ENCODE measurements around the gene CYB5D1.
"Not testable (repeated sequence)": the region's sequence is repeated elsewhere in the genome, so short reads cannot be mapped to it uniquely, and the experiment has no call there.

CYB5D1 gene

DNA sequence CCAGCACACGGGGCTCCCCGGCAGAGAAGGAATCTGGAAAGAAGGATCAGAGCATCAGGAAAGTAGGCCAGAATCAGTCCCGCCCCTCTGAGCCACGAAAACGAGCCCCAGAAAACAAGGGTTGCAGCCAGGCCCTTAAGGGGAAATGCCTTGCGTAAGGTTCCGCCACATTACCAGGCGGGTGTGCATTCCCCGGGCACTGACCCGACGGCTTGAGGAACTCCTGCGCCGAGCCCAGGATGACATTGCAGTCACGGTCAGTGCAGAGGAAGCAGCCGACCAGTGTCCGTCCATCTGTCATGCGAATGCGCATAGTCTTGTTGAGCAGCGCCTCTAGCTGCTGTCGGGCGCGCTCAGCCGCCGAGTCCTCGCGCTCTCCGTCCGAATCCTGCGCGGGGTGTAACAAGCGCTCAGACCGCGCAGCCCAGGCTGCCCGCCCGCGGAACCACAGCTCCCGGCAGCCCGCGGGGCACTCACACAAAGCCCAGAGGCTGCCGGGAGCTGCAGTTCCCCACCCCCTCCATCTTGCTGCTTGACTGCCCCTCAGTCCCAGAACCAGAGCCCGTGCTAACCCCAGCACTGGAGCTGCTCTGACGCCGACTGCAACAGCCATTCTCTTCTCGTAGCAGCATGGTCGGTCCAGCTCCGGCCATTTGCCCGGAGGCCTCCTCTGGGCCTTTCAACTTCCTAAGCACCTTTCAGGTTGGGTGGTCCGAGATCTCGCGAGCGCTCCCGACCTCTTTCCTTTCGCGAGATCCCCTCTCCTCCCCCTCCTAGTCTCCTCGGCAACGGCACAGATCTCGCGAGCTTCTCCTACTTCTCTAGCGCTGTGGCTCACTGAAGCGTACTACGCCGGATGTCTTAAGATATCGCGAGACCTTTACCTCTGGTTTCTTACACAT, 741 bp upstream of the CYB5D1 start, which contains the start of gene NAA38:
Gene NAA38 (minus strand): TSS at position 749 of the 902 bp plus-strand sequence. CDS start 96 bp downstream, at position 653.
- peak; percentile 91 for ATAC-seq
- H3K4me1 Mint-ChIP-seq: peaks cover 29% of the 10 kb centered on the region
- H3K4me3 Mint-ChIP-seq: no peak within 1 kb of the TSS
- peak; percentile 96 for DNase-seq
- H3K27ac Mint-ChIP-seq: no peak within 1 kb of the TSS
- no peaks in the 10 kb centered on the region for H3K27me3 Mint-ChIP-seq
- H3K9me3 Mint-ChIP-seq: no peaks in the 10 kb centered on the region

DNA sequence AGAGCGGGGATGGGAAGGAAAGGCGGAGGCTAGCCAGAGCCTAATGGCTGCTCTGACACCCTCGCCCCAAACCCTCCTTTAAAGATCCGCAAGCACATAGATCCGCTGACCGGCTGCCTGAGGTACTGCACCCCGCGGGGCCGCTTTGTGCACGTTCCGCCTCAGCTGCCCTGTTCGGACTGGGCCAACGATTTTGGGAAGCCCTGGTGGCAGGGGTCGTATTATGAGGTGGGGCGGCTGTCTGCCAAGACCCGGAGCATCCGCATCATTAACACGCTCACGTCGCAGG, 663 bp downstream of the CYB5D1 start:
- H3K4me3 Mint-ChIP-seq: no peak overlapping the region
- H3K9me3 Mint-ChIP-seq: no peaks in the 10 kb centered on the region
- no peak overlapping the region for H3K27ac Mint-ChIP-seq
- DNase-seq: no peak
- H3K27me3 Mint-ChIP-seq: no peaks in the 10 kb centered on the region
- ATAC-seq: no peak
- H3K4me1 Mint-ChIP-seq: peaks cover 18% of the 10 kb centered on the region

DNA sequence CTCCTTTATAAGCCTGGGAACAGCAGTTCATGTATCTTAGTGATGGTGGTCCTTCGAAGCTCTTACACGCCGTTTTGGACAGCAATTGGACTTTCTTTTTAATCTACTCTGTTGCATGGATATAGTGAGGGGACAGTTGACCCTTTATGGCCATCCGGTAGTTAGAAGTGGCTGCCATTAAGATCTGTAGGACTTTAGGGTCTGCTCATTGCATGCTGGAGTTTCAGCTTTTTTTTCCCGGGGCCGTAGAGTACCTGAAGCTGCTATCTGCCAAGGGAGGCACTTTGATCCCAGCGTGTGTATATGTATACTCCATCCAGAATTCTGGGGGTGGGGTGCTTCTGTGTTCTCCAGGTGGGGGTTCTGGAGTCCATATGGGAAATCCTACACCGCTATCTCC, 1.2 kb downstream of the CYB5D1 start:
- no peak overlapping the region for H3K4me3 Mint-ChIP-seq
- no peak for ATAC-seq
- H3K27ac Mint-ChIP-seq: peak overlapping the region; percentile 15 to 23
- H3K9me3 Mint-ChIP-seq: no peaks in the 10 kb centered on the region
- H3K4me1 Mint-ChIP-seq: peaks cover 13% of the 10 kb centered on the region
- H3K27me3 Mint-ChIP-seq: no peaks in the 10 kb centered on the region
- DNase-seq: no peak

DNA sequence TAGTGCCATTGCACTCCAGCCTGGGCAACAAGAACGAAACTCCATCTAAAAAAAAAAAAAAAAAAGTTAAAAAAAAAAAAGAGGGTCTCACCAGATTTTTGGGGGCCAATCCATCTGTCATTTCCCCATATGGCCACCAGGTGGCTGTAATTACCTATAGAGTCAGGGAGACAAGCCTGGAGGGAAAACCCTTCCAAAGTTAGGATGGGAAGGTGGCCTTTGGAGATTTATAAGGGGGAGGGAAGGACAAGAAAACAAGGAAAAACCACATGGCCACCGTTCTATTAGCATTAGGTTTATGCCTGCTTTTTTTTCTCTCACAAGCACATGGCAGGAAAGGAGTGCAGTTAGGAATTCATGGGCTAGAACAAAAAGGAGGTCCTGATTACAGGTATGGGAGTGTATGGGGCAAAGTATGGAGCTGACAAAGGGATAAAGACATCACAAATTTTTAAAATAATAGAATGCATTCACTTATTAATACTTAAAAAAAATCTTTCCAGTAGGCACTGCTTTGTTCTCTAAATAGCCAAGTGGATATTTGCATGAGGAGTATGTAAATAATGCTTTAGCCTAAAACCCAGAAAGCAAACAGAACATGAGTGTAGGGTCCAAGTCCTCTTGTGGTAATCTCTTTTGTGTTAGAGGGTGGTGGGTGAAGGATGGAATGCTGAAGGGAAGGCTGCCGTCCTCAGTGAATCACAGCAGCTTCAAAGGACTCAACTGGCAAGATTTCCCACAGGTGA, 5.1 kb downstream of the CYB5D1 start:
- no peaks in the 10 kb centered on the region for H3K27me3 Mint-ChIP-seq
- H3K4me1 Mint-ChIP-seq: peaks cover 30% of the 10 kb centered on the region
- no peak overlapping the region for H3K4me3 Mint-ChIP-seq
- H3K9me3 Mint-ChIP-seq: peaks cover 0 to 4% of the 10 kb centered on the region in 2 donors
- H3K27ac Mint-ChIP-seq: no peak overlapping the region
- ATAC-seq (no peak), DNase-seq (peak in 1 of 2 donors; percentile 43)

DNA sequence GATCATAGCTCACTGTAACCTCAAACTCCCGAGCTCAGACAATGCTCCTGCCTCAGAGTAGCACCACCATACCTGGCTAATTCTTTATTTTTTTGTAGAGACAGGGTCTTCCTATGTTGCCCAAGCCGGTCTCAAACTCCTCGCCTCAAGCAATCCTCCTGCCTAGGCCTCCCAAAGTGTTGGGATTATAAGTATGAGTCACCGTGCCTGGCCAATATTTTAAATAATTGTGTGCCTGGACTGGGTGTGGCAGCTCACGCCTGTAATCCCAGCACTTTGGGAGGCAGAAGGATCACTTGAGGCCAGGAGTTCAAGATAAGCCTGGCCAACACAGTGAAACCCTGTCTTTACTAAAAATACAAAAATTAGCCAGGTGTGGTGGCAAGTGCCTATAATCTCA, 6.6 kb downstream of the CYB5D1 start:
- not testable (repeated sequence) for DNase-seq, H3K27me3 Mint-ChIP-seq, H3K4me3 Mint-ChIP-seq, ATAC-seq, H3K9me3 Mint-ChIP-seq, H3K27ac Mint-ChIP-seq
- H3K4me1 Mint-ChIP-seq: peaks cover 41% of the 10 kb centered on the region

DNA sequence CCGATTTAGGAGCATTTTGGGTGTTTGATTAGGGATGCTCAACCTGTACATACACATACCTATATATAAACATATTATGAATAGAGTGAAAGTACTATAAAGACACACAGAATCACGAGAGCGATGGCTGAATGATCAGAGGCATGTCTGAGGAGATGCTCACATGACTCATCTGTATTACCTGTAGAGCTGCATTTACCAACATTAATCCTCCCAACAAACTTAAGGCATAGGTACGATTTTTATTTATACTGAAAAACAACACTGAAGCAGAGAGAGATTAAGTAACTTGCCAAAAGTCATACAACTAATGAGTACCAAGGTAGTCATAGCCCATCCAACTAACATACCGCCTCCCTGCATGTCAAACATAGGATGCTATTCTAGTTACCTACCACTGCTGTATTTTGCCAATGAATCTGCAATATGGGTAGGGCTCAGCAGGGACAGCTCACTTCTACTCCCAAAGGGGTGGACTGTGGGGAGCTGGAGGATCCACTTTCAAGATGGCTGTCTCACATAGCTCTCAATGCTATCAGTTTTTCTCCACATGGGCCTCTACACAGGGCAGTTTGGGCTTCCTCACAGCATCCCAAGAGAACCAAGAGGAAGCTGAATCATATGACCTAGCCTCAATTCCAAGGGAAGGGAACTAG, 7.3 kb downstream of the CYB5D1 start:
- peaks cover 41% of the 10 kb centered on the region for H3K4me1 Mint-ChIP-seq
- DNase-seq: no peak
- no peak overlapping the region for H3K4me3 Mint-ChIP-seq
- peaks cover 0 to 4% of the 10 kb centered on the region in 2 donors for H3K9me3 Mint-ChIP-seq
- H3K27me3 Mint-ChIP-seq: no peaks in the 10 kb centered on the region
- no peak overlapping the region for H3K27ac Mint-ChIP-seq
- ATAC-seq: peak; percentile 69

DNA sequence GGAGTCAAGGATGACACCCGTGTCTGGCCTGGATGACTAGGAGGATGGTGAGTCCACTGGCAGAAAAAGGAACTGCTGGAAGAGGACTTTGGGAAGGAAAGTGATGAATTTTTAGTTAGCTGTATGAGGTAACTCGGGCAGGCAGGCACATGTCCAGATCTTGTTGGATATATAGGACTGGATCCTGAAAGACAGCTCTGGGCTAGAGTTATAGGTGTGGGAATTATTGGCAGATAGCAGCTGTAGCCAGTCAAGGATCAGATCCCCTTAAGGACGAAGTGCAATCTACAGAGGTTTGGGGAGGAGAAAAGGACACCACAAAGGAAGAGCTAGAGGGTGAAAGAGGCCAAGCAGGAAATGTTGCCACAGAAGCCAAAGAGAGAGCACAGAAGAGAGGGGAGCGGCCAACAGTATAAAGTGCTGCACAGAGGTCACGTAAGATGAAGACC, 10.1 kb downstream of the CYB5D1 start:
- DNase-seq (no peak), ATAC-seq (peak; percentile 53)
- Mint-ChIP-seq H3K4me1 (peaks cover 29% of the 10 kb centered on the region), H3K27me3 (no peaks in the 10 kb centered on the region), H3K4me3 (peak overlapping the region; percentile 12 to 41), H3K27ac (peak overlapping the region in 1 of 2 donors; percentile 59), H3K9me3 (peaks cover 0 to 4% of the 10 kb centered on the region in 2 donors)

DNA sequence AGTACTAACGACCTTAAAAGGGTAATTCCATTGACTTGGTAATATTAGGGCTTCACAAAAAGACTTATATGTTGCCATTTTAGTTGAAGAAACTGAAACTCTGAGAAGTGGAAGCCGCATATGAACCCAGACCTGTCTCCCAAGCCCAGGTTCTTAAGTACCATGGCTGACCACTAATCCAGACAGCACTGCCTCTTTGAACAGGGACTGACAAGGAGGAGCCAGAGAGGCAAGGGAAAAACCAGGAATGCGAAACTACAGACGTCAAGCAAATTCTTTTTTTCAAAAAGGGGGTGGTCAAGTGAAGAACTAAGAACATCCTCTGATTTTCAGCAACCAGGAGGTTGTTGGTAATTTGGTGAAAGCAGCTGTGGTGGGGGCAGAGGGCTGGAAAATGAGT, 15.2 kb downstream of the CYB5D1 start:
- DNase-seq: no peak
- H3K27me3 Mint-ChIP-seq: no peaks in the 10 kb centered on the region
- H3K4me3 Mint-ChIP-seq: no peak overlapping the region
- H3K9me3 Mint-ChIP-seq: no peaks in the 10 kb centered on the region
- peaks cover 10% of the 10 kb centered on the region for H3K4me1 Mint-ChIP-seq
- ATAC-seq: no peak
- H3K27ac Mint-ChIP-seq: peak overlapping the region in 1 of 2 donors; percentile 62

DNA sequence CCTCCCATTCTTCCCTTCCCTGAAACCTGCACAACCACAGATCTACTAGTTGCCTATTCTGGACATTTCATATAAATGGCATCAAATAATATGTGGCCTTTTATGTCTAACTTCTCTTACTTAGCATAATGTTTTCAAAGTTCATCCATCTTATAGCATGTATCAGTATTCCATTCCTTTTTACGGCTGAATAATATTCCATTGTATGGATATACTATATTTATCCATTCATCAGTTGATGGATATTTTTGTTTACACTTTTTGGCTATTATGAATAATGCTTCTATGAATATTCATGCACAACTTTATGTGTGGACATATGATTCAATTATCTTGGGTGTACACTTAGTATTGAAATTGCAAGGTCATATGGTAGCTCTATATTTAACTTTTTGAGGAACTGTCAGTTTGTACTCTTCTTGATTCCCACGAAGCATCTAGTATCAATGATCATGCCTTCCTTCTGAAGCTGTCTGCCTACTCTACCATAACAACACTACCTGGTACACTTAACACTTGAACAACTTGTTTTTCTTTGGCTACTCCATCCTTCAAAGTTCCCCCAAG, 18.1 kb downstream of the CYB5D1 start:
- H3K9me3 Mint-ChIP-seq: no peaks in the 10 kb centered on the region
- H3K27ac Mint-ChIP-seq: no peak overlapping the region

DNA sequence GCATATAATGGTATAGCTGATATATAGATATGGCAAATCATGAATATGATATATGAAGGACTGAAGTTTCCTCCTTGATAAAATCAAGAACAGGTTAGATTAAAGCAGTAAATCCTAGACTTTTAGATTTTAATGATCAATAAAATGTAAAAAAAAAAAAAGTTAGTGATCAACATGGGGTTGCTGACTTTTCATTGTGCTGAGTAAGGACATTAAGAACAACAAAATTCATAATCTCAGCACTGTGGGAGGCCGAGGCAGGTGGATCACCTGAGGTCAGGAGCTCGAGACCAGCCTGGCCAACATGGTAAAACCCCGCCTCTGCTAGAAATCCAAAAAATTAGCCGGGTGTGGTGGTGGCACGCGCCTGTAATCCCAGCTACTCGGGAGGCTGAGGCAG, 20.4 kb downstream of the CYB5D1 start:
- Mint-ChIP-seq H3K27me3 (no peaks in the 10 kb centered on the region), H3K4me1 (no peaks in the 10 kb centered on the region), H3K9me3 (no peaks in the 10 kb centered on the region), H3K27ac (no peak overlapping the region), H3K4me3 (no peak overlapping the region)
- DNase-seq (no peak), ATAC-seq (no peak)

More for the DNA sequence above, 18.1 kb downstream of the CYB5D1 start:
- ATAC-seq (no peak), DNase-seq (no peak)
- Mint-ChIP-seq H3K4me3 (no peak overlapping the region), H3K27me3 (no peaks in the 10 kb centered on the region), H3K4me1 (no peaks in the 10 kb centered on the region)

DNA sequence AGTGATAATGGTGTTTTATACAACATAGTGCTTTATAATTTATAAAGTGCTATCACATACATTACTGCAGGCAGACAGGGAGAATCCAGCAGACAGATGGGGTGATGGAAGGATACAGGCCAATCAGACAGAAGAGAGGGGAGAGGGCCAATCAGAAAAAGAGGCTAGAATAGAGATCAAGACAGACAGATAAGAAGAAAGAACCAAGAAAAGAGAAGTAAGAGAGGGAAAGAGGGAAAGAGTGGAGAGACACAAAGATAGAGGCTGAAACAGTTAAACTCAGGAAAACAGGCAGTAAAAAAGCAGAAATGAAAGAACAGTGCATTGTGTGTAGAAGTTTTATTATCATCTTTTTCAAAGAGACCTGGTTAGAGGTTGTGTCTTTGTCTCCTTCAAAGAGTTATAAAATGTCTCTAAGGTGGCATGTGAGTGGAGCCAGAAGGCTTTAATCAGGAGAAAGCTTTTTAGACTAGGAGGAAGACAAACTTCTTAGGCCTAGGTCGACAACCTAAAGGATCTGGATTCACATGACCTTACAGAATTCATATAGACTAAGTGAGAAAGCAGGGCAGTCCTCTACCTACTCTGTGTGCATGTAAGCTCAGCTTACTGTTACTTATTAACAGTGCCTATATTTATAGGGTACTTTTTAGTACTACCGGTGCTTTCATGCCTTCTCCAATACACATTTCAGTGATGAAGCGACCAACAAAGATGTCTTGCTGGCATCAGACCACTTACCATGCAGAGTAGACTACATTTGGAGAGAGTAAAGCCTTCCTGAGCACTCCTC, 22.5 kb downstream of the CYB5D1 start:
- H3K27me3 Mint-ChIP-seq: no peaks in the 10 kb centered on the region
- ATAC-seq (no peak), DNase-seq (no peak)
- no peaks in the 10 kb centered on the region for H3K4me1 Mint-ChIP-seq
- H3K4me3 Mint-ChIP-seq: no peak overlapping the region
- no peaks in the 10 kb centered on the region for H3K9me3 Mint-ChIP-seq
- no peak overlapping the region for H3K27ac Mint-ChIP-seq

DNA sequence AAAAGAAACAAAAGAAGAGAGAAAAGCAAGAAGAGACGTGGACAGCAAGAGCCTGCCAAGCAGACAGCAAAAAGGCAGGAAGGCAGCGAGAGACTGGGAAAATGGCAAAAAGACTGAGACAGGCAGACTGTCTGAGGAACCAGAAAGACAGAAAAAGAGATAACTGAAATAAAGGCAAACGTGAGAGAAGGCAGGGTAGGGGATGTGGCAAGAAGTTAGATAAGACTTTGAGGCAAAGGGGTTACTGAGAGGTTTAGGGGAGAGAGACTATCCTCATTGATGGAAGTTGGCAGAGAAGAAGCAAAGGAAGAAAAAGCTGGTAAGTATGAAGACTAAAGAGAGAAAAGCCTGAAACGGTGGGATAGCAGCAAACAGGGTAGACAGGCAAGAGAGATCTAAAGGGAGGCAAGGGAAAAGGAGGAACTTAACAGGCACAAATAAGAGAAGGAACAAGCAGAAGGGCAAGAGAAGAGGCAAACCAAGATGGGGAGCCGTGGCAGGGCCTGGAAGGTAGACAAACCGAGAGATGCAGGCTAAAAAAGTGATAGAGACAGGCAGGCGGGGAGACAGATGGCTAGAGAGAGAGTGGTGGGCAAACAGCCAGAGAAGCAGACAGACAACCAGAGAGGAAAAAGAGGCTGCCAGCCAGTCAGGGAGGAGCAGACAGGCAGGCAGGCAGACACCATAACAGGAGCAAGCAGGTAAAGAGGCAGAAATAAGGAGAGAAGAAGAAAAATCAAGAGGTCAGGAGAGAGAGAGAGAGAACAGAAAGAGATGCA, 23.7 kb downstream of the CYB5D1 start:
- H3K27ac Mint-ChIP-seq: no peak overlapping the region
- ATAC-seq (no peak), DNase-seq (no peak)
- H3K4me1 Mint-ChIP-seq: peaks cover 6% of the 10 kb centered on the region
- no peak overlapping the region for H3K4me3 Mint-ChIP-seq
- H3K9me3 Mint-ChIP-seq: no peaks in the 10 kb centered on the region
- H3K27me3 Mint-ChIP-seq: no peaks in the 10 kb centered on the region

DNA sequence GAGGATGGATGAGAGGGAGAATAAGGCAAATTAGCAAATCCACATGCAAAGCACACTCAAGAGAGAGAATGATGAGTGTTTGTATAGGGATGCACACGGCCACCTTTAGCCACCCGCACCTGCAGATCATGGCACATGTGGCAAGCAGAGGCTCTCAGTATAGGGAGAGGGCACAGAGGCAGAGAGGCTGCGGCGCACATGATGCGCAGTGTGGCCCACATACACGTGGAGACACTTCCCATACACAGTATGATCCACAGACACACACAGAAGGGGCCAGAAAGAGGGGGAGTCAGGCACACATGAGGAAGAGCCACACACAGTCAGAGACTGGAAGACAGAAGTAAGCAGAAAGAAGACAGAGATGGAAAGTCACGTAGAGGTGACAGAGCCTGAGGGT, 24.3 kb downstream of the CYB5D1 start:
- DNase-seq (no peak), ATAC-seq (no peak)
- Mint-ChIP-seq H3K27ac (no peak overlapping the region), H3K4me1 (peaks cover 7% of the 10 kb centered on the region), H3K27me3 (no peaks in the 10 kb centered on the region), H3K9me3 (no peaks in the 10 kb centered on the region), H3K4me3 (no peak overlapping the region)

DNA sequence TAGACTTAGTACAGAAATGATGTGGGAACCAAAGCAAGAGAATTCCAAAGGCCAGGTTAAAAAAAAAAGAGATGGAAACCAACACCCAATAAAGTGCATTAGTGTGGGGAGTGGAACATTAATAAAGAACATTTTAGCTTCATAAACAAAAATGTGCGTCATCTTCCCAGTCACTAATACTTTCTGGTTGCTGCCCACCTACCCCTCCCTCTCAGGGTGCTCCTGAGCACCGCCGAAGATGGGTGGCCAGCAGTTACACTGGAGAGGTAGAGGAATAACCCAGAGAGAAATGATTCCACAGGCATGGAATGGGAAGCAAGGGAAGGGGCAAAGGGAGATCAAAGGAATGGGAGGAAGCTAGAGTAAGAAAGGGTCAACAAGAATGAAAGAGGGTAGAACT, 24.8 kb downstream of the CYB5D1 start:
- DNase-seq: no peak
- no peaks in the 10 kb centered on the region for H3K27me3 Mint-ChIP-seq
- no peak for ATAC-seq
- H3K4me1 Mint-ChIP-seq: peaks cover 7% of the 10 kb centered on the region
- H3K4me3 Mint-ChIP-seq: no peak overlapping the region
- no peak overlapping the region for H3K27ac Mint-ChIP-seq
- no peaks in the 10 kb centered on the region for H3K9me3 Mint-ChIP-seq
